Amniotic stem cell (primary cell): ENCODE data around the gene SLAMF1.
A peak's percentile ranks its signal among the peaks of the same experiment; 100 is the strongest.

Experiments used
- DNase-seq: peaks from one replicate; lab custom pipeline; 2025; lab: John Stamatoyannopoulos, UW

The SLAMF1 gene

DNA sequence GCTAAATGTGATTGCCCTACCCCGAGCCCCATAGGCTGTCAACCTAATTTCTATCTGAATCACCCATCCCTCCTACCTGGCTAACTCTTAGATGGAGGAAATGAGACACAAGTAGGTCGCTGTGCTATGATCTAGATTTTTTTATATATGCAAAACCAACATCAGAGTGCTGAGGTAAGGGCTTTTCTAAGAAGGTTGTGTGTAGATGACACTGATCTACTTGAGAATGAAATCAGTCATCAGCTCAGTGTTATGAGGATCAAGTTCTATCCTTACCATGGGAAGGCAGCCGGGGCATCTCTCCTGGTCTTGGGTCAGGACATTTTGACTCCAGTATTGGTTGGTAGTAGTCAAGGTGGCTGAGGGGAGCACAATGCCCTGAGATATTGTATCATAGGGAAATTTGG lies 23.6 kb downstream of the SLAMF1 start:
- no peak for DNase-seq

- DNase-seq, result no peak
Measured at GRCh38 chr1:160622501-160623226, 24.2 kb downstream of the SLAMF1 start.

- no peak for DNase-seq
Measured at GRCh38 chr1:160621633-160622413, 25.0 kb downstream of the SLAMF1 start.

- no peak for DNase-seq
Measured at GRCh38 chr1:160620942-160621632, 25.8 kb downstream of the SLAMF1 start.

- no peak for DNase-seq
Measured at GRCh38 chr1:160619742-160620277, 27.0 kb downstream of the SLAMF1 start.

GRCh38 chr1:160618763-160619274 lies 28.0 kb downstream of the SLAMF1 start:
- no peak for DNase-seq

DNA sequence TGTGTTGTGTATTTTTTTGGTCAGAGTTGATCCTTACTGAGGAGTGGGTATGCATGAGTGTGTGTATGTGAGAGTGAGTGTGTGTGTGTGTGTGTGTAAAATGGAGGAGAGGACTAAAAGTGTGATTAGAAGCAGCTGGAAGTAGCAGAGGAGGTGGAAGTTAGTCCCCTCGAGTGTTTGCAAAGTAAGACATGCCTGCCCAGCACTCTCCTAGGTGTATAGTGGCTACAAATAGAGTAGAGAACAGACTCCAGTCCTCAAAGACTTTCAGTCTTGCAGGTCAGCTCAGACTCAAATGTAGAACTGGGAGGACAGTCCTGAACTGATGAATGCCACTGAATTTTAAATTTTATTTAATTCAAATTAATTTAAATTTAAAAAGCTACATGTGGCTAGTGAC lies 28.5 kb downstream of the SLAMF1 start:
- no peak for DNase-seq

GRCh38 chr1:160615660-160616059 lies 31.2 kb downstream of the SLAMF1 start:
- no peak for DNase-seq

- no peak for DNase-seq
Measured at GRCh38 chr1:160614410-160614809, 32.4 kb downstream of the SLAMF1 start.

DNA sequence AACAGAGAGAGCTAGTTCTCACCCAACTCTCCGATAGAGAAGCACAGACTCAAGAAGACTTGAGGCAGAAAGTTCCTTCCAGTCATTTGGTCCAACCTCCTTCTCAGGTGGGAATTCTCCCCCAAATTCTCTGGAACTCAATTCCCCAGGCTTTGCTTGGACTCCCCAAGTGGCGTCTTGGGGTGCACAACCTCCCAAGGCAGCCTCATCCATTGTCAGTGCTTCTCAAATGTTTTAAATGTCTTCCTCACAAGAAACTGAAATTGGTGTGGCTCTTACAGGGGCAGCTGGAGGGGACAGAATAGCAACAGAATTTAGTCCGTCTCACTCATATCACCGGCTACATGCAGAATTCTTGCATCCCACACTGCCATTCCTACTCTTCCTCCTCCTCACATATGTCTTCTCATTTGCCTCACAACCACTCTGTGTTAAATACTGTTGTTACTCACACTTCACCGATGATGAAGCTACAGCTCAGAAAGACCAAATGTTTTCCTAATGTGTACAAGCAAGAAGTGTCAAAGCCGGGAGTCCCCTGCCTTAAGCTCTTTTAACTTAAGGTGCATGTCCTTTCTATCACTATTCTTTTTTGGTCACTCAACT lies 34.1 kb downstream of the SLAMF1 start:
- DNase-seq, result no peak

DNA sequence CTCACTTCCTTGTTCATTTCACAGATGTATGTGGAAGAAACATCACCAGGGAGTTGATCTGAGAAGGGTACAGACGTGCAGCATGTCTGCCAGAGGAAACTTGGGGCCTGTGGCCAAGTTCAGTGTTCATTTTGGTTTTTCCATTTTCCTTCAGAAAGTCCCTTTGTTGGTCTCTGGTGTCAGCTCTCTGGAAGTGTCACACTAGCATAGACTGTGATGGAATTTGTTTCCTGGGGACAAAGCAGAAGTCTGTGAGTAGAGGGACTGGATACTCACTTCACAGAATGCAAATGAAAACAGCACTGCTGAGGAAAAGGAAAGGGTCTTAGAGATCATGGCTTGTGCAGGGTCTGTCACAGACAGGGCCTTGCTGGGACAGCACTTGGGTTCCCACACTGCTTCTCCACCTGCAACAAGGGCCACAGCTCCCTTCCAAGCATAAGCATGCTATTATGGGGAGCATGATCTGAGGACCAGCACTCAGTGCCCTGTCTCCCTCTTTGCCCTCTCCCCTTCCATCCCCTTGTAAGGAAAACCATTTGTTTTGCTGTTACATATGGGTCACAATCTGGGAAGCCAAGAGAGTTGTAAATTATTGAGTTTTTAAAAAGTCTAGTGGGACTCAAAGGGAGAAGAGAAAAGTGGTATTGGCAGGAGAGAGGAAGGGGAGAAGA lies 36.1 kb downstream of the SLAMF1 start:
- DNase-seq, result no peak

- no peak for DNase-seq
Measured at GRCh38 chr1:160608941-160609340, 37.9 kb downstream of the SLAMF1 start.

DNA sequence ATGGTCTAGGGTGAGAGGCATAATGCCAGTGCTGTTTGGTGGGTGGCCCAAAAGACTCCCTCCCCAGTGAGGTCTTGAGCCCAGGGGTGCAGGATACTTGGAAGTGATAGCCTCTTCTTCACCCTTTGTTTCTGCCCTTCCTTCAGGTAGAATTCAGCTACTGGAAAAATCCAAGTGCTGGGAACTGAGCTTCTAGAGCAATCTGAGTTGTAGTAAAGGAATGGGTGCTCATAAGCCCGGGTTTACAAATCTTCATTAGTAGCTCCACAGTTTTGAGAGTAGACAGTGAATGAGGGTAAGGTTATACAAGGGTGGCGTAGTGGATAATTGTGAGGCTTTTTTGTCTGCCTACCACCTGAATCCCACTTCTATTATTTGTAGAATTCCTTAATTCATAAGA lies 38.3 kb downstream of the SLAMF1 start:
- DNase-seq, result no peak

- no peak for DNase-seq
Measured at GRCh38 chr1:160608057-160608456, 38.8 kb downstream of the SLAMF1 start.

DNA sequence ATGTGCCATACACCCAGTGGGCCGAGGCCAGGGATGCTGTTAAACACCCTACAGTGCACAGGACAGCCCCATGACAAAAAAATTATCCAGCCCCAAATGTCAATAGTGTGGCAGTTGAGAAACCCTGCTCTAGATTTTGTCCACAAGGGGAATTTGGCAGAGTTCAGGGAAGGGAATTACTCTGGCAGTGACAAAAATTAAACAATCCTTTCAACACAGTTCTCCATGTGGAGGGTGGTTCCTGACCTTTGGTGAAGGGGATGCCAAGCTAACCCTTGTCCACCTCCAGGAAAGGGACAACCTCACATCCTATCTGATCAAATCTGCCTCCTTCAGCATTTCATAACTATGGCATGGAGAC lies 39.2 kb downstream of the SLAMF1 start:
- no peak for DNase-seq

- DNase-seq, result peak; percentile 30
Measured at GRCh38 chr1:160607011-160607671, 39.7 kb downstream of the SLAMF1 start.

DNA sequence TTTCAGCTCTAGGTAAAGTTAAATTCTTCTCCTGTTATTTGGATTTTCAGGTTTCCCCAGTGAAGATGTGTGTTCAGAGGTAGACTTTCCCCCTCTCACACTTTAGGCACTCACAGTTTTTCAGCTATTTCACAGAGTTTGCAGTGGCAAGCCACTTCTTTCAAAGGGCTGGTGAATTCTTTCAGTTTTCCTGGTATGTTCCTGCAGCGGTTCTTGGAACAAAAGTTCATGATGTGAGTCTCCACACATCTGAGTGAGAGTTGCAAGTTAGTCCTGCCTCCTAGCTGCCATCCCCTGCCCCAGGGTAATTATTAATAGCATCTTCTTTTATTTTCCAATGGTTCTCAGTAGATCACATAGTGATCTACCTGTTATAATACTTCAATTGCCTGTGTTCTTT lies 40.2 kb downstream of the SLAMF1 start:
- DNase-seq, result no peak

DNA sequence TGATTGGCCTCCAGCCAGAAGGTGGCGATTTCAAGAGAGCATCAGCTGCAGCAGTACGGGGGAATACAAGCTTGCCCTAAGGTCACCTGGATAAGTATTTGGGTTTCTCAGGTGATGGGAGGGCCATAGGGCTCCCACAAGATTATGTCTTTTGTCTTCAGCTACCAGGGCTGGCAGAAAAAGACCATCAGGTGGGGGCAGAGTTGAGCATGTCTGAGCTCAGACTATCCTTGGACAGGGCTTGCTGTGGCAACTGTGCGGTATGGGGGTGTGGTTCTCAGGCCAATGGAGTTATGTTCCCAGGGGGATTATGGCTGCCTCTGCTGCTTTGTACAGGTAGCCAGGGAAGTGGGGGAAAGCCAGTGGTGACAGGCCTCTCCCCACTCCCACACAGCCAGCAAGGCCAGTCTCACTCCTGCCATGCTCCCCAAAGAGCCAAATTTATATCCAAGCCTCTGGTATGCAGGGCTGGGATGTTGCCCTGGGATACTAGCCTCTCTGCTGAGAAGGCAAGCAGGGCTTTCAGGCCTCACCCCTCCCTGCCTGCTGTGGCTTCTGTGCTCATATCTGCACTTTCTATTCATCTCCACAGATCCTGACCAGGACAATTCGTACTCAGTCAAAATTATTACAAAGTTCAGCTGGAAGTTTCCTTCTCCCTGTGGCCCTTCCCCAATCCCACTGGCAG lies 40.9 kb downstream of the SLAMF1 start:
- DNase-seq, result no peak

DNA sequence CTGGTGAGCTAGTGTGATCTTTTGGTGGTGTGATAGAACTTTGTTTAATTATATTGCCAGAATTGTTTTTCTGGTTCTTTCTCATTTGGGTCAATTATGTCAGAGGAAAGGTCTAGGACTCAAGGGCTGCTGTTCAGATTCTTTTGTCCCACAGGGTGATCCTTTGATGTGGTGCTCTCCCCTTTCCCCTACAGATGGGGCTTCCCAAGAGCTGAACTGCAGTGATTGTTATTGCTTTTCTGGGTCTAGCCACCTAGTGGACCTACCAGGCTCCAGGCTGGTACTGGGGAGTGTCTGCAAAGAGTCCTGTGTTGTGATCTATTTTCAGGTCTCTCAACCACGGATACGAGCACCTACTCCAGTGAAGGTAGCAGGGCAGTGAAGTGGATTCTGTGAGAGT lies 41.6 kb downstream of the SLAMF1 start:
- no peak for DNase-seq

- no peak for DNase-seq
Measured at GRCh38 chr1:160597705-160598104, 49.1 kb downstream of the SLAMF1 start.
